SU-DHL-6 (cell line): ENCODE data around the gene CNNM1.

Experiments used
- EZH2phosphoT487 ChIP-seq: fragments of 200-600 bp; sonication (generic), shearing (Covaris generic); conservative IDR thresholded peaks from 2 replicates; pipeline ENCODE4 v1.6.1; 2018; ENCODE audit warnings: mild to moderate bottlenecking, antibody characterized with exemption, low read length, moderate library complexity, mixed read lengths
- TF ChIP-seq, protein P1 (sequence below): fragments of 200-600 bp; sonication (generic); IDR thresholded peaks from one replicate; pipeline ENCODE4 v1.5.1; 2017; ENCODE audit warnings: antibody characterized with exemption, mild to moderate bottlenecking, low read length, moderate library complexity; ENCODE audit not compliant: insufficient read depth, poor library complexity, severe bottlenecking

DNA sequence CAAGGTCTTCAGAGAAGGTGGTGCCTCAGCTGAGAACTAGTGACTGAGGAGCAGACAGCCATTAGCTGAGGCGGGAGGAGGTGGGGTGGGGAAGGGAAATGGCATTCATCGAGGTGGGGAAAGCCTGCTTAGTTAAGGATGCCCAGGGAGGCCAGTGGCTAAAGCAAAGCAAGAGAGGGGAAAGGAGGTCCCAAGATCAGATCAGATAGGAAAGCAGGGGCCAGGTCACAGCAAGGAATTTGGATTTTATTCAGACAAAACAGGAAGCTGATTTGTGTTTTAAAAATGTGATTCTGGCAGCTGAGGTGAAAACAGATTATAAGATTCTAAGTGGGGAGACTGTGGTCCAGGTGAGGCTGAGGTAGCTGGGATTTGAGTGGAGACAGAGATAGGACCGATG lies 45.8 kb downstream of the CNNM1 start:
- TF ChIP-seq, protein P1, sequence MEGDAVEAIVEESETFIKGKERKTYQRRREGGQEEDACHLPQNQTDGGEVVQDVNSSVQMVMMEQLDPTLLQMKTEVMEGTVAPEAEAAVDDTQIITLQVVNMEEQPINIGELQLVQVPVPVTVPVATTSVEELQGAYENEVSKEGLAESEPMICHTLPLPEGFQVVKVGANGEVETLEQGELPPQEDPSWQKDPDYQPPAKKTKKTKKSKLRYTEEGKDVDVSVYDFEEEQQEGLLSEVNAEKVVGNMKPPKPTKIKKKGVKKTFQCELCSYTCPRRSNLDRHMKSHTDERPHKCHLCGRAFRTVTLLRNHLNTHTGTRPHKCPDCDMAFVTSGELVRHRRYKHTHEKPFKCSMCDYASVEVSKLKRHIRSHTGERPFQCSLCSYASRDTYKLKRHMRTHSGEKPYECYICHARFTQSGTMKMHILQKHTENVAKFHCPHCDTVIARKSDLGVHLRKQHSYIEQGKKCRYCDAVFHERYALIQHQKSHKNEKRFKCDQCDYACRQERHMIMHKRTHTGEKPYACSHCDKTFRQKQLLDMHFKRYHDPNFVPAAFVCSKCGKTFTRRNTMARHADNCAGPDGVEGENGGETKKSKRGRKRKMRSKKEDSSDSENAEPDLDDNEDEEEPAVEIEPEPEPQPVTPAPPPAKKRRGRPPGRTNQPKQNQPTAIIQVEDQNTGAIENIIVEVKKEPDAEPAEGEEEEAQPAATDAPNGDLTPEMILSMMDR: no peak
- TF ChIP-seq EZH2phosphoT487: no peak
